HG03378 (cell line): ENCODE results near the gene TTLL13.
"Not testable (repeated sequence)": the region's sequence is repeated elsewhere in the genome, so short reads cannot be mapped to it uniquely, and the experiment has no call there.

Experiments
- ATAC-seq: cut with Tn5 transposase; IDR thresholded peaks from one replicate; pipeline ENCODE4 v1.9.1; 2021; ENCODE audit warnings: mild to moderate bottlenecking, moderate library complexity; ENCODE audit not compliant: unreplicated experiment

The TTLL13 gene

DNA sequence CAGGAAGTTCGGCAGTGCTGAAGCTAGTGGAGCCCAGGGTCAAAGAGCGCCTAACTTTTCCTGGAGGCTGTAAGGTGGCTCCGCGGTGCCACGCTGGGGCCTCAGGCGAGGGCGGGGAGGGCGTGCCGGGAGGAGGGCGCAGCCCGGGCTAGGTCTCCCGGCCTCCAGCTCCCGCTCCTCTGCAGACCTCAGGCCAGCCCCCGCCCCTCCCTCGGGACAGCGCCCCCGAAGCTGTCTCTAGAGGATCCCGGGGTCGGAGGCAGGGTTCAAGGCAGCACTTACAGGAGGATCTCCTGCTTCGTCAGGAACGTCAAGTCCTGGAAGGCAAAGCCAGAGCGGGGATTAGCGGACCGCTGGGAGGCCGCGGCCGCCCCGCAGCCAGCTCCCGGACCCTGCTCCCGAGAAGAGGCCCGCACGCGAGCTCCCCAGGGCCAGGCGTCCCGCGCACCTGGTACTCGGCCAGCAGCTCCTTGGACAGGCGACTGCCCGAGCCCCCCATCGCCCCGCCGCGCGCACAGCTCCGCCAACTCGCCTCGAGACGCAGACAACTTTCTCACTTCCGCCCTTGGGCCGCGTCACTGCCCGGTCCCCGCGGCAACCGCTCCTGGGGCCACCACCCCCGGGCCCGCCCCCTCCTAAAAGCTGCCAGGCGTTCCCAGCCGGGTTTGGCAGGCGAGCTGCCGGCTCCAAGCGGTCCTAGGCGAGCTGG, 15.8 kb upstream of the TTLL13 start, which contains the start of gene CIB1:
Gene CIB1, minus strand, starts transcription at position 555 of the 709 bp plus-strand sequence. Its CDS starts 56 bp downstream, at position 499.
- peak; percentile 61 for ATAC-seq

DNA sequence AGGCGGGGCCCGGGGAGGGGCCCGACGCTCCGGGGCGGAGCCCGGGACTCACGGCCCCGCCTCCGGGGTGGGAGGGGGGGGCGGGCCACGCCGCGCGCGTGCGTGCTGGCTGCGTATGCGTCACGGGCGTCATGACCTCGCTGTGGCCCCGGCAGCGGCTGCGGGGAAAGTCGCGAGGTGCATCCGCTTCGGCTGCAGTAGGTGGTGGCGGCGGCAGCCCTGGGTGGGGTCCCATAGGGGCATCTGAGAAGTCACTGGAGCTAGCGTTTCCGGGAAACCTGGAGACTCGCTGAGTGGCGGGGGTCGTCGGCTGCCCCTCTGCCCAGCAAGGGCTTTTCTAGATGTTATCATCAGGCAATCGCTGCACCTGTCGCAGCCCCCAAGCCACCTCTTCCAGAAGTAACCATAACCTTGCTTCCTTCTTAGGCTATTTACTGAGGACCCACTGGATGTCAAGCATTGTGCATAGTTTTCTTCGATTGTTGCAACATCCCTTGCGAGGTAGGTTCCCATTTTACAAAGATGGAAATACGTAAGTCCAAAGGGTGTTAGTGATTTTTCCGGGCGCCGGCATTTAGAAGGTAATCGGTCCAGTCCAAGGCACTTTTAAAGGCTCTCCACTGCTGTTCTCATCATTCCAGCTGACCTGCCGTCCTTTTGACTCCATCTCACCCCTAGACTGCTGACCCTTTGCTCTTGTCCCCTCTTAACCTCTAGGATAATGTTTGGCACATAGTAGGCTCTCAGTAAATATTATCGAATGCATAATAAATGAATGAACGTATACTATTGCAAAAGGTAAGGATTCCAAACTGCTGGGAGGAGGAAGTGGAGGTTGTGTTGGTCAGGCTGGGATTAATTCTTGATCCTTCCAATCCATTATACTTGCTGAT, 15.0 kb upstream of the TTLL13 start, which contains the start of gene GDPGP1:
Gene GDPGP1, plus strand, starts transcription at position 114 of the 893 bp plus-strand sequence. CDS start 6,700 bp downstream, outside the sequence.
- ATAC-seq = peak; percentile 51

- no peak for ATAC-seq
These were observed 10.0 kb upstream of the TTLL13 start for GRCh38 chr15:90239371-90239770.

DNA sequence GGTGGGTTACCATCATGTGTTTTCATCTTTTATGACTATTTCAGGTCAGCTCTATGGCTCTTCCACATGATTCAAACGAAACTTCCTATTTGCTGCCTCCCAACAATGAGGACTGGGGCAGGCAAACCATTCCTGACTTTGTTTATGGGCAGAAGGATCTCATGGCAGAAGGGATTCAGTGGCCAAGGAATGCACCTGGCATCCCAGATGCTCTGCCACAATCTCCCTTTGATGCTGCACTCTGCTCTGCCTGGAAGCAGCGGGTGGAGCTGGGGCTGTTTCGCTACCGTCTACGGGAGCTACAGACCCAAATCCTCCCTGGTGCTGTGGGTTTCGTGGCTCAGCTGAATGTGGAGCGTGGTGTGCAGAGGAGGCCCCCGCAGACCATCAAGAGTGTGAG, 8.5 kb upstream of the TTLL13 start:
- no peak for ATAC-seq

DNA sequence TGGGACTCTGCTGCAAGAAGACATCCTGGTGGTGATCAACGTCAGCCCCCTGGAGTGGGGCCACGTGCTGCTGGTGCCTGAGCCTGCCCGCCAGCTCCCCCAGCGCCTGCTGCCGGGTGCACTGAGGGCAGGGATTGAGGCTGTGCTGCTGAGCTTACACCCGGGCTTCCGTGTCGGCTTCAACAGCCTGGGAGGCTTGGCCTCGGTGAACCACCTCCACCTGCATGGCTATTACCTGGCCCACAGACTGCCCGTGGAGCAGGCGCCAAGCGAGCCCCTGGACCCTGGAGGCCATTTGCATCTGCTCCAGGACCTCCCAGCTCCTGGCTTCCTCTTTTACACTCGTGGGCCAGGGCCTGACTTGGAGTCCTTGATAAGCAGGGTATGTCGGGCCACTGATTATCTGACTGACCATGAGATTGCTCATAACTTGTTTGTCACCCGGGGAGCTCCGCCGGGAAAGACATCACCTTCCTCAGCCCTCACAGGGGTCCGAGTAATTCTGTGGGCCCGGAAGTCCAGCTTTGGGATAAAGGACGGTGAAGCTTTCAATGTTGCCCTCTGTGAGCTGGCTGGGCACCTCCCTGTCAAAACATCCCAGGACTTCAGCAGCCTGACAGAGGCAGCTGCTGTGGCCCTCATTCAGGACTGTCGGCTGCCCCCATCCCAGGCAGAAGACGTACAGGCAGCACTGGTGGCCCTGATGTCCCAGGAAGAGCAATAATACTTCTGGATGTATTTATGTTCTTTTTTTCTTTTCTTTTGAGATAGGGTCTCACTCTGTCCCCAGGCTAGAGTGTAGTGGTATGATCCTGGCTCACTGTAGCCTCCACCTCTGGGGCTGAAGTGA, 7.8 kb upstream of the TTLL13 start:
- ATAC-seq = no peak

GRCh38 chr15:90243943-90244639, 5.3 kb upstream of the TTLL13 start:
- no peak for ATAC-seq

GRCh38 chr15:90248789-90249202, 560 bp upstream of the TTLL13 start:
- ATAC-seq = no peak

DNA sequence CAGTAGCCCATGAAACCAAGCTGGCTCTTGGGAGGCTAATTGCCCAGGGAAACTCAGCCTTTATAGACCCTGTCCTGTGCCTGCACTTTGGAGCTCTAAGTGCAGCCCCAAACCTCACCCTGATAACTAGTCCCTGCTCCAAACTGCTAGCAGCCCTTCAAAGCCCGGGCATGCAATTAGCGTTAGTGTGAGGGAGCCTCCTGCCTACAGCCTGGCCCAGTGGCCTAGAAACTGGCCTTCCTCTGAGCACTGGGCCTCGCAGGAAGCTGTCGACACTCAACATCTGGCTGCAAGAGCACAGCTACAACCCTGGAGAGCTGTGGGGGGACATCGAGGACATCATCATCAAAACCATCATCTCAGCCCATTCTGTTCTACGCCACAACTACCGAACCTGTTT, 8.4 kb downstream of the TTLL13 start:
- ATAC-seq = no peak

DNA sequence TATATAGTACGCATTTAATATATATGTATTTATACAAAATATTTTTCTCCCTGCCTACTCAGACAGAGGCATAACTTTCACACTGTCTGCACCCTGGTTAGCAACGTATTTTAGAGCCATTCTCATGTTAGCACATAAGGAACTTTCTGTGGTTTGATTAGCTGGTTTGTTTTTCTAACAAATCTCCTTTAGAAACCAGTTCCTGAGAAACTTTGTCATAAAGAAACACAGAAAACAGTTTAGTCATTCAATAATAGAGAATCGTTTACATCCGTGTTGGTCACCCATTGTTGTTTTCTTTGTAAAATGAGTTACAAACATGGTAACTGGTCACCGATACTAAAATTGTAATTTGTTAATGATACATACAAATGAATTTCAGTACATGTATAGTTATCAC, 10.2 kb downstream of the TTLL13 start:
- ATAC-seq = peak; percentile 78

GRCh38 chr15:90260731-90261130, 11.4 kb downstream of the TTLL13 start:
- not testable (repeated sequence) for ATAC-seq

DNA sequence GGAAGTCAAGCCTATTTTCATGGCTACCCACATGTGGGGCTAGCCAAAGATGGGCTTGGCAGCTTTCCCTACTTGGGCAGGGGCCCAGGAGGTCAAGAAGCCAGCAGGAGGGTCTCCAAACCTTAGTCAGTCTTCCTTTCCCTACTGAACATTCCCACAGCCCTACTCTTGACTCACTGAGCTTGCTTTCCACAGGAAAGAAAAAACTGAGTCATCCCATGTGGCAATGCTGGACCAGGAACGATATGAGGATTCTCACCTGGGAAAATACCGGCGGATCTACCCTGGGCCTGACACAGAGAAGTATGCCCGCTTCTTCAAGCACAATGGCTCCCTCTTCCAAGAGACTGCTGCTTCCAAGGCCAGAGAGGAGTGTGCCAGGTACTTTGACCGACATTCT, 12.5 kb downstream of the TTLL13 start:
- ATAC-seq = no peak

- no peak for ATAC-seq
These were observed 13.1 kb downstream of the TTLL13 start for GRCh38 chr15:90262426-90262825.

- no peak for ATAC-seq
These were observed 15.3 kb downstream of the TTLL13 start for GRCh38 chr15:90264671-90265070.

DNA sequence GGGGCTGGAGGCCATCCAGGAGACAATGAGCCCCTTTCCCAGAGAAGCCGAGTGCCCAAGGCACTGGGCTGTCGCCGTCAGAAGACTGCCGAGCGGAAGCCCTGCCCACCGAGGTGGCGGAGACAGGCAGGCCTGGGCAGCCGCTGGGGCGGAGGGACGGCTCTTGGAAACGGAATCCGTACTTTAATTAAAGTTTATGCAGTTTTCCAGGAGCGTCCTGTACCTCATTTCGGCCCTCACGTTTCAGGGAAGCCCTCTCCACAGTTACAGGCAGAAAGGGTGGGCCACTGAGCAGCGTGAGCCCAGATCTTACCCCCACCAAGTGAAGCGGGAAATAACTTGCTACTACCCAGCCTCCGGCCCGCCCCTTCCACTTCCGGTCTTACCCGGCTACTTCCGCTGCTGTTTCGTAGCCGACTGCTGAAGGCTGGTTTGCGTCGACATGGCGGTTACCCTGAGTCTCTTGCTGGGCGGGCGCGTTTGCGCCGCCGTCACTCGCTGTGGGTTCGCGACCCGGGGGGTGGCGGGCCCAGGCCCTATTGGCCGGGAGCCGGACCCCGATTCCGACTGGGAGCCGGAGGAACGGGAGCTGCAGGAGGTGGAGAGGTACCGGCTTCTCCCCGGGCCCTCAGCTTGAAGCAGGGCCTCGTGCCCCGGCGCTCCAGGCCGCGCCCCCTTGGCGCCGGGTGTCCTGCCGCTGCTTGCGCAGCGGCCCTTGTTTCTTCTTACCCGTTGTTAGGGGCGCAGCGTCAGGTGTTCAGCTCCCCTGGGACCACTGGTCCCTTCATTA, 16.1 kb downstream of the TTLL13 start, which contains the start of gene NGRN:
Gene NGRN, plus strand, starts transcription at position 402 of the 790 bp plus-strand sequence. Its CDS starts 41 bp downstream, at position 443.
- peak; percentile 90 for ATAC-seq

DNA sequence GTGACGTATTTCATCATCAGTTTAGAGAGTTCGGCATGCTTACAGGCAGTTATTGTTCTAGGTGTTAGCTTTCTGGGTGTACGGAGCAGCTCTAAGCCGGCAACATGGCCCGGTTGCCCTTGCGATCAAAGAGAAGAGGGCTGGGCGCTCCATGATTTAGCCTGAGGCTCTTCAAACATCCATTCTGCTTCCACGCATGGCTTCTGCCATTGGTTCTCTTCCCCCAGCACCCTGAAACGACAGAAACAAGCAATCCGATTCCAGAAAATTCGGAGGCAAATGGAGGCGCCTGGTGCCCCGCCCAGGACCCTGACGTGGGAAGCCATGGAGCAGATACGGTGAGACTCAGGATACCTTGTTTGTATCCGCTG, 16.7 kb downstream of the TTLL13 start:
- ATAC-seq = no peak

DNA sequence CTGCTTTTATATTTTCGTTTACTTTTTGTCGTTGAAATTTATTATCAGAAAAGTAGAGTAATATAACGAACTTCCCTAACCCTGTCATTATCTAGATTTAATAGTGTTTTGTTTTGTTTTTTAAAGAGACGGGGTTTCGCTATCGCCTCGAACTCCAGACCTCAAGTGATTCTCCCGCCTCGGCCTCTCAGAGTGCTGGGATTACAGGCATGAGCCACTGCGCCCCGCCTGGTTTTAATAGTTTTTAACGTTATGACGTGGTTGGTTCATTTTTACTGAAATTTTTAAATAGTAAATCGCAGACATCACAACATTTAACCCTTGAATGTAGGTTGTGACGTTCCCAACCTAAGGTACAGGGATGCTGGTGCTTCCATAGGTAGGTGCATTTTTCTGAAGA, 17.1 kb downstream of the TTLL13 start:
- ATAC-seq = no peak

DNA sequence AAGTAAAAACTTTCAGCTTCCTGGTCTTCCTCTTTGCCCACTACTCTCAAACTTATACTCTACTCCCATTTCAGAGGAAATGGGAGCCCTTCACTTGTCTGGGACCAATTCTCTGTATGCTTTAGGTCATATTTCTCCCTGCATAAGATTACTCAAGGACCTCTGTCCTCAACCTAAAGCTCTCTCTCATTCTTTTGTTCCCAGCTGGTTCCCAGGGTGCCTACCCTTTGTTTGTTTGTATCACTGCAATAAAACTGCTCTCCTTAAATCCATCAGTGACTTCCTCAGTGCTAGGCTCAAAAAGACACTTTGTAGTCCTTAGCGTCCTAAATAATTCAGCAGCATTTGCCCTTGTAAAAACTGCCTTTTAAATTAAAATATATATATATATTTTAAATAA, 19.1 kb downstream of the TTLL13 start:
- no peak for ATAC-seq

GRCh38 chr15:90270502-90271150, 21.3 kb downstream of the TTLL13 start:
- ATAC-seq = no peak
